HepG2 (cell line): ENCODE results near the gene SLC22A23. TPM values are rescaled to one million over a fixed set of nuclear protein-coding genes. Genes with fewer than 3 reads are reported as not detected.
A peak's percentile ranks its signal among the peaks of the same experiment; 100 is the strongest.

Source experiments
- AFF4 ChIP-seq: sonication (generic); formaldehyde crosslinking; IDR thresholded peaks from 2 replicates; pipeline ENCODE4 v1.4.0; 2020; ENCODE audit warnings: missing genetic modification reagents
- E2F1 ChIP-seq: sonication (generic); formaldehyde crosslinking; IDR thresholded peaks from 2 replicates; pipeline ENCODE4 v1.5.0; 2020; ENCODE audit warnings: missing genetic modification reagents
- EEA1 ChIP-seq: sonication (generic); formaldehyde crosslinking; IDR thresholded peaks from 2 replicates; pipeline ENCODE4 v1.5.1; 2020; ENCODE audit warnings: mild to moderate bottlenecking, missing genetic modification reagents, borderline replicate concordance
- ONECUT2 ChIP-seq: sonication (generic); formaldehyde crosslinking; IDR thresholded peaks from 2 replicates; pipeline ENCODE4 v1.4.0; 2020; ENCODE audit warnings: missing genetic modification reagents
- PITX1 ChIP-seq: sonication (generic); formaldehyde crosslinking; IDR thresholded peaks from 2 replicates; pipeline ENCODE4 v1.5.1; 2020; ENCODE audit warnings: mild to moderate bottlenecking, missing genetic modification reagents
- RARA ChIP-seq: IDR thresholded peaks from 2 replicates; pipeline ENCODE4 v1.6.1; 2016; ENCODE audit warnings: missing genetic modification reagents, missing compliant biosample characterization
- RFX3 ChIP-seq: IDR thresholded peaks from 2 replicates; pipeline ENCODE4 v1.6.1; 2016; ENCODE audit warnings: missing biosample characterization, missing genetic modification reagents
- SMARCE1 ChIP-seq: fragments of 450-650 bp; IDR thresholded peaks from 2 replicates; pipeline ENCODE4 v1.6.1; 2017; ENCODE audit warnings: borderline replicate concordance
- SOX13 ChIP-seq, 3 experiments: fragments of 450-650 bp in 1 of 3; sonication (generic) in 1 of 3; formaldehyde crosslinking in 1 of 3; IDR thresholded peaks in 2 of 3; conservative IDR thresholded peaks in 1 of 3; 2 replicates each; pipeline versions ENCODE4 v1.5.0 to v1.6.1; 2016 to 2020; ENCODE audit warnings: antibody characterized with exemption in 1 of 3, mild to moderate bottlenecking in 1 of 3, missing compliant biosample characterization in 1 of 3, missing genetic modification reagents in 1 of 3, moderate library complexity in 1 of 3
- SP5 ChIP-seq: IDR thresholded peaks from 2 replicates; pipeline ENCODE4 v1.6.1; 2016; ENCODE audit warnings: low read depth, borderline replicate concordance
- TCF12 ChIP-seq, 2 experiments: fragments of 450-650 bp in 1 of 2; sonication (generic) in 1 of 2; formaldehyde crosslinking in 1 of 2; IDR thresholded peaks; 2 replicates each; pipeline versions ENCODE4 v1.6.1 to v1.8.0; 2017 to 2022; ENCODE audit warnings: antibody characterized with exemption in 1 of 2, mild to moderate bottlenecking in 1 of 2, missing genetic modification reagents in 1 of 2, moderate library complexity in 1 of 2
- ZBTB38 ChIP-seq: sonication (generic); formaldehyde crosslinking; IDR thresholded peaks from 2 replicates; pipeline ENCODE4 v1.5.1; 2020; ENCODE audit warnings: mild to moderate bottlenecking, missing genetic modification reagents
- ZNF563 ChIP-seq: sonication (generic); formaldehyde crosslinking; IDR thresholded peaks from 2 replicates; pipeline ENCODE4 v1.8.0; 2022; ENCODE audit warnings: mild to moderate bottlenecking, moderate library complexity, missing genetic modification reagents
- ZNF891 ChIP-seq: sonication (generic); formaldehyde crosslinking; IDR thresholded peaks from 2 replicates; pipeline ENCODE4 v1.5.0; 2020; ENCODE audit warnings: mild to moderate bottlenecking, missing genetic modification reagents
- polyA plus RNA-seq, 8 experiments: library from polyadenylated mRNA; depleted of rRNA in 3 of 8; stranded (reverse) in 7 of 8; unstranded in 1 of 8; fragments of >200 nt; fragmentation: Illumina TruSeq in 4 of 8; extraction: Trizol in 4 of 8; gene quantifications; 2 replicates each; pipeline versions ENCODE4 v1.2.1 to v1.2.3, GENCODE V29; 2011 to 2016; ENCODE audit warnings: low read depth in 4 of 8, missing spikeins in 1 of 8, mixed read lengths in 1 of 8; ENCODE audit not compliant: insufficient read depth in 1 of 8
- total RNA-seq, 5 experiments: library from RNA; depleted of rRNA; stranded (reverse); fragments of >200 nt; fragmentation: Illumina TruSeq; extraction: Trizol; gene quantifications; 2 replicates each; pipeline ENCODE4 v1.2.3, GENCODE V29; 2016; ENCODE audit warnings: low read depth in 1 of 5
- TF ChIP-seq, protein P1 (sequence below): sonication (generic); formaldehyde crosslinking; IDR thresholded peaks from 2 replicates; pipeline ENCODE4 v1.4.0; 2020; ENCODE audit warnings: mild to moderate bottlenecking, missing genetic modification reagents
- TF ChIP-seq, protein P2 (sequence below): sonication (generic); formaldehyde crosslinking; IDR thresholded peaks from 2 replicates; pipeline ENCODE4 v1.8.0; 2022; ENCODE audit warnings: mild to moderate bottlenecking, missing genetic modification reagents

The SLC22A23 gene
- total and polyA plus RNA-seq, 2 of the 13 experiments (the other 11 are each of a cell fraction or from before 2014, with no cell fraction given): 11.8 to 17.5 TPM

- TF ChIP-seq, protein P1, sequence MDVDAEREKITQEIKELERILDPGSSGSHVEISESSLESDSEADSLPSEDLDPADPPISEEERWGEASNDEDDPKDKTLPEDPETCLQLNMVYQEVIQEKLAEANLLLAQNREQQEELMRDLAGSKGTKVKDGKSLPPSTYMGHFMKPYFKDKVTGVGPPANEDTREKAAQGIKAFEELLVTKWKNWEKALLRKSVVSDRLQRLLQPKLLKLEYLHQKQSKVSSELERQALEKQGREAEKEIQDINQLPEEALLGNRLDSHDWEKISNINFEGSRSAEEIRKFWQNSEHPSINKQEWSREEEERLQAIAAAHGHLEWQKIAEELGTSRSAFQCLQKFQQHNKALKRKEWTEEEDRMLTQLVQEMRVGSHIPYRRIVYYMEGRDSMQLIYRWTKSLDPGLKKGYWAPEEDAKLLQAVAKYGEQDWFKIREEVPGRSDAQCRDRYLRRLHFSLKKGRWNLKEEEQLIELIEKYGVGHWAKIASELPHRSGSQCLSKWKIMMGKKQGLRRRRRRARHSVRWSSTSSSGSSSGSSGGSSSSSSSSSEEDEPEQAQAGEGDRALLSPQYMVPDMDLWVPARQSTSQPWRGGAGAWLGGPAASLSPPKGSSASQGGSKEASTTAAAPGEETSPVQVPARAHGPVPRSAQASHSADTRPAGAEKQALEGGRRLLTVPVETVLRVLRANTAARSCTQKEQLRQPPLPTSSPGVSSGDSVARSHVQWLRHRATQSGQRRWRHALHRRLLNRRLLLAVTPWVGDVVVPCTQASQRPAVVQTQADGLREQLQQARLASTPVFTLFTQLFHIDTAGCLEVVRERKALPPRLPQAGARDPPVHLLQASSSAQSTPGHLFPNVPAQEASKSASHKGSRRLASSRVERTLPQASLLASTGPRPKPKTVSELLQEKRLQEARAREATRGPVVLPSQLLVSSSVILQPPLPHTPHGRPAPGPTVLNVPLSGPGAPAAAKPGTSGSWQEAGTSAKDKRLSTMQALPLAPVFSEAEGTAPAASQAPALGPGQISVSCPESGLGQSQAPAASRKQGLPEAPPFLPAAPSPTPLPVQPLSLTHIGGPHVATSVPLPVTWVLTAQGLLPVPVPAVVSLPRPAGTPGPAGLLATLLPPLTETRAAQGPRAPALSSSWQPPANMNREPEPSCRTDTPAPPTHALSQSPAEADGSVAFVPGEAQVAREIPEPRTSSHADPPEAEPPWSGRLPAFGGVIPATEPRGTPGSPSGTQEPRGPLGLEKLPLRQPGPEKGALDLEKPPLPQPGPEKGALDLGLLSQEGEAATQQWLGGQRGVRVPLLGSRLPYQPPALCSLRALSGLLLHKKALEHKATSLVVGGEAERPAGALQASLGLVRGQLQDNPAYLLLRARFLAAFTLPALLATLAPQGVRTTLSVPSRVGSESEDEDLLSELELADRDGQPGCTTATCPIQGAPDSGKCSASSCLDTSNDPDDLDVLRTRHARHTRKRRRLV: 0 out of 2 replicates have a peak, but pooled peaks have one; percentile 52
- TF ChIP-seq SMARCE1 (no peak), RARA (CRISPR knock-in tag) (0 out of 2 replicates have a peak, but pooled peaks have one; percentile 13), PITX1 (CRISPR knock-in tag) (peak; percentile 61), AFF4 (no peak), SOX13 (IDR thresholded peaks at IDR 0.05) (peak; percentile 70), SOX13 (CRISPR knock-in tag; conservative IDR thresholded peaks at IDR 0.05 in 1 of 2, IDR thresholded peaks at IDR 0.05 in 1 of 2) (no peak; a peak in 1 of 4 replicates), ZNF891 (CRISPR knock-in tag) (peak; percentile 58; the same call in 1 of the 2 replicates), SP5 (CRISPR knock-in tag) (peak; percentile 63; the same call in 1 of the 2 replicates), EEA1 (CRISPR knock-in tag) (no peak), ONECUT2 (CRISPR knock-in tag) (no peak), ZNF563 (peak; percentile 74), E2F1 (0 out of 2 replicates have a peak, but pooled peaks have one; percentile 23), TCF12 (IDR thresholded peaks at IDR 0.05) (no peak), TCF12 (CRISPR knock-in tag; IDR thresholded peaks at IDR 0.05) (0 out of 2 replicates have a peak, but pooled peaks have one; percentile 28), ZBTB38 (CRISPR knock-in tag) (no peak; the same call in 1 of the 2 replicates), RFX3 (CRISPR knock-in tag) (no peak)
- TF ChIP-seq, protein P2, sequence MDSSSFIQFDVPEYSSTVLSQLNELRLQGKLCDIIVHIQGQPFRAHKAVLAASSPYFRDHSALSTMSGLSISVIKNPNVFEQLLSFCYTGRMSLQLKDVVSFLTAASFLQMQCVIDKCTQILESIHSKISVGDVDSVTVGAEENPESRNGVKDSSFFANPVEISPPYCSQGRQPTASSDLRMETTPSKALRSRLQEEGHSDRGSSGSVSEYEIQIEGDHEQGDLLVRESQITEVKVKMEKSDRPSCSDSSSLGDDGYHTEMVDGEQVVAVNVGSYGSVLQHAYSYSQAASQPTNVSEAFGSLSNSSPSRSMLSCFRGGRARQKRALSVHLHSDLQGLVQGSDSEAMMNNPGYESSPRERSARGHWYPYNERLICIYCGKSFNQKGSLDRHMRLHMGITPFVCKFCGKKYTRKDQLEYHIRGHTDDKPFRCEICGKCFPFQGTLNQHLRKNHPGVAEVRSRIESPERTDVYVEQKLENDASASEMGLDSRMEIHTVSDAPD: no peak
Observed at GRCh38 chr6:3231247-3232016, 225.4 kb downstream of the SLC22A23 start (continued).
